Erythroblast (primary cell): ENCODE measurements around the gene EGFL8.

Experiments
- DNase-seq, 2 experiments: peaks; one replicate each; lab custom pipeline; 2025; lab: John Stamatoyannopoulos, UW
- GATA1 ChIP-seq: IDR thresholded peaks from 2 replicates; pipeline ENCODE4 v1.6.1; 2011; ENCODE audit warnings: low read depth, mild to moderate bottlenecking, control low read depth, low read length, moderate library complexity
- POLR2A ChIP-seq: IDR thresholded peaks from 2 replicates; pipeline ENCODE4 v1.6.1; 2011; ENCODE audit warnings: mild to moderate bottlenecking, low read length

EGFL8 gene

GRCh38 chr6:32164295-32164694, at the start of gene EGFL8:
Gene EGFL8 (plus strand): TSS chr6:32164595. CDS start chr6:32166166, 1,571 bp downstream.
- no peak for DNase-seq
- TF ChIP-seq GATA1 (no peak), POLR2A (no peak)

- TF ChIP-seq POLR2A (no peak), GATA1 (no peak)
- DNase-seq: no peak
Measured at GRCh38 chr6:32114796-32115195, 49.6 kb upstream of the EGFL8 start.

- TF ChIP-seq POLR2A (no peak), GATA1 (no peak)
- DNase-seq: no peak
Measured at GRCh38 chr6:32115623-32116022, 48.8 kb upstream of the EGFL8 start.

- DNase-seq: peak; percentile 27 to 51
- TF ChIP-seq GATA1 (no peak), POLR2A (no peak)
Measured at GRCh38 chr6:32116674-32117073, 47.7 kb upstream of the EGFL8 start.

- DNase-seq: no peak
- no peak for TF ChIP-seq POLR2A
- TF ChIP-seq GATA1: no peak
Measured at GRCh38 chr6:32117461-32117860, 46.9 kb upstream of the EGFL8 start.

GRCh38 chr6:32118782-32119628, 45.4 kb upstream of the EGFL8 start:
- TF ChIP-seq POLR2A (no peak), GATA1 (no peak)
- peak; percentile 86 to 91 for DNase-seq

- no peak for TF ChIP-seq GATA1
- TF ChIP-seq POLR2A: no peak
- DNase-seq: no peak
Measured at GRCh38 chr6:32120573-32121059, 43.8 kb upstream of the EGFL8 start.

GRCh38 chr6:32123681-32124080, 40.7 kb upstream of the EGFL8 start:
- no peak for DNase-seq
- no peak for TF ChIP-seq GATA1
- TF ChIP-seq POLR2A: no peak

GRCh38 chr6:32126880-32127279, 37.5 kb upstream of the EGFL8 start:
- DNase-seq: no peak
- TF ChIP-seq GATA1 (no peak), POLR2A (no peak)

GRCh38 chr6:32127409-32127716, 37.0 kb upstream of the EGFL8 start:
- TF ChIP-seq POLR2A (no peak), GATA1 (no peak)
- DNase-seq: no peak

GRCh38 chr6:32127717-32128592, 36.4 kb upstream of the EGFL8 start, which contains the start of gene ATF6B:
Gene ATF6B (minus strand): TSS chr6:32128246. CDS start chr6:32128207, 39 bp downstream.
- TF ChIP-seq GATA1 (no peak), POLR2A (peak; percentile 83)
- peak; percentile 99 to 100 for DNase-seq

GRCh38 chr6:32128751-32129296, 35.6 kb upstream of the EGFL8 start:
- DNase-seq: no peak
- no peak for TF ChIP-seq POLR2A
- no peak for TF ChIP-seq GATA1

GRCh38 chr6:32129297-32130088, 34.9 kb upstream of the EGFL8 start:
- DNase-seq: no peak
- no peak for TF ChIP-seq GATA1
- TF ChIP-seq POLR2A: no peak
